ENCODE data around the gene NEDD1.

Gene NEDD1

GRCh38 chr12:96902076-96902475 is 5.0 kb upstream of the NEDD1 start:
- Histone ChIP-seq H3K27me3 (replicated peaks; ENCODE audit: control insufficient read depth, insufficient read depth, low read length) (peaks cover 14% of the 10 kb centered on the region), H3K9ac (ENCODE audit: low read length) (no peak overlapping the region), H3K4me3 (ENCODE audit: low read length) (no peak overlapping the region), H3K36me3 (ENCODE audit: control insufficient read depth, insufficient read depth, low read length, severe bottlenecking) (no peaks in the 10 kb centered on the region), H3K4me1 (ENCODE audit: control insufficient read depth, insufficient read depth, low read length) (peaks cover 6% of the 10 kb centered on the region), H3K9me3 (ENCODE audit: control insufficient read depth, low read length) (no peaks in the 10 kb centered on the region)
- peak; percentile 9 for DNase-seq (ENCODE audit: low read depth)

GRCh38 chr12:96906498-96906848 is 584 bp upstream of the NEDD1 start:
- Histone ChIP-seq H3K4me1 (ENCODE audit: control insufficient read depth, insufficient read depth, low read length) (peaks cover 15% of the 10 kb centered on the region), H3K36me3 (ENCODE audit: control insufficient read depth, insufficient read depth, low read length, severe bottlenecking) (no peaks in the 10 kb centered on the region), H3K27me3 (replicated peaks; ENCODE audit: control insufficient read depth, insufficient read depth, low read length) (no peaks in the 10 kb centered on the region), H3K4me3 (ENCODE audit: low read length) (peak overlapping the region; percentile 90), H3K9me3 (ENCODE audit: control insufficient read depth, low read length) (no peaks in the 10 kb centered on the region), H3K9ac (ENCODE audit: low read length) (peak overlapping the region; percentile 94)
- DNase-seq (ENCODE audit: low read depth): no peak

GRCh38 chr12:96907671-96908422 is 790 bp downstream of the NEDD1 start:
- Histone ChIP-seq H3K27me3 (replicated peaks; ENCODE audit: control insufficient read depth, insufficient read depth, low read length) (no peaks in the 10 kb centered on the region), H3K9ac (ENCODE audit: low read length) (peak overlapping the region; percentile 94), H3K36me3 (ENCODE audit: control insufficient read depth, insufficient read depth, low read length, severe bottlenecking) (no peaks in the 10 kb centered on the region), H3K9me3 (ENCODE audit: control insufficient read depth, low read length) (no peaks in the 10 kb centered on the region), H3K4me3 (ENCODE audit: low read length) (peak overlapping the region; percentile 90), H3K4me1 (ENCODE audit: control insufficient read depth, insufficient read depth, low read length) (peaks cover 15% of the 10 kb centered on the region)
- DNase-seq (ENCODE audit: low read depth): peak; percentile 54

GRCh38 chr12:96908423-96908675 is 1.3 kb downstream of the NEDD1 start:
- Histone ChIP-seq H3K9me3 (ENCODE audit: control insufficient read depth, low read length) (no peaks in the 10 kb centered on the region), H3K36me3 (ENCODE audit: control insufficient read depth, insufficient read depth, low read length, severe bottlenecking) (no peaks in the 10 kb centered on the region), H3K9ac (ENCODE audit: low read length) (peak overlapping the region; percentile 94), H3K4me3 (ENCODE audit: low read length) (peak overlapping the region; percentile 90), H3K27me3 (replicated peaks; ENCODE audit: control insufficient read depth, insufficient read depth, low read length) (no peaks in the 10 kb centered on the region), H3K4me1 (ENCODE audit: control insufficient read depth, insufficient read depth, low read length) (peaks cover 15% of the 10 kb centered on the region)
- no peak for DNase-seq (ENCODE audit: low read depth)

- Histone ChIP-seq H3K9me3 (ENCODE audit: control insufficient read depth, low read length) (no peaks in the 10 kb centered on the region), H3K27me3 (replicated peaks; ENCODE audit: control insufficient read depth, insufficient read depth, low read length) (no peaks in the 10 kb centered on the region), H3K4me1 (ENCODE audit: control insufficient read depth, insufficient read depth, low read length) (peaks cover 9% of the 10 kb centered on the region), H3K4me3 (ENCODE audit: low read length) (no peak overlapping the region), H3K36me3 (ENCODE audit: control insufficient read depth, insufficient read depth, low read length, severe bottlenecking) (no peaks in the 10 kb centered on the region), H3K9ac (ENCODE audit: low read length) (no peak overlapping the region)
- no peak for DNase-seq (ENCODE audit: low read depth)
These were observed 5.2 kb downstream of the NEDD1 start for GRCh38 chr12:96912261-96912660.

GRCh38 chr12:96912943-96913342 is 5.9 kb downstream of the NEDD1 start:
- no peak overlapping the region for H3K4me3 ChIP-seq (ENCODE audit: low read length)
- no peak for DNase-seq (ENCODE audit: low read depth)

GRCh38 chr12:96919510-96920210 is 12.6 kb downstream of the NEDD1 start:
- Histone ChIP-seq H3K9me3 (ENCODE audit: control insufficient read depth, low read length) (no peaks in the 10 kb centered on the region), H3K36me3 (ENCODE audit: control insufficient read depth, insufficient read depth, low read length, severe bottlenecking) (peaks cover 5% of the 10 kb centered on the region), H3K27me3 (replicated peaks; ENCODE audit: control insufficient read depth, insufficient read depth, low read length) (no peaks in the 10 kb centered on the region)

More at GRCh38 chr12:96912943-96913342, 5.9 kb downstream of the NEDD1 start:
- Histone ChIP-seq H3K27me3 (replicated peaks; ENCODE audit: control insufficient read depth, insufficient read depth, low read length) (no peaks in the 10 kb centered on the region), H3K9me3 (ENCODE audit: control insufficient read depth, low read length) (no peaks in the 10 kb centered on the region), H3K9ac (ENCODE audit: low read length) (no peak overlapping the region), H3K4me1 (ENCODE audit: control insufficient read depth, insufficient read depth, low read length) (peaks cover 7% of the 10 kb centered on the region), H3K36me3 (ENCODE audit: control insufficient read depth, insufficient read depth, low read length, severe bottlenecking) (no peaks in the 10 kb centered on the region)

GRCh38 chr12:96948782-96949181 is 41.7 kb downstream of the NEDD1 start:
- no peaks in the 10 kb centered on the region for H3K27me3 ChIP-seq (replicated peaks; ENCODE audit: control insufficient read depth, insufficient read depth, low read length)
- H3K4me3 ChIP-seq (ENCODE audit: low read length): no peak overlapping the region
- H3K4me1 ChIP-seq (ENCODE audit: control insufficient read depth, insufficient read depth, low read length): no peaks in the 10 kb centered on the region
- no peak for DNase-seq (ENCODE audit: low read depth)
- no peaks in the 10 kb centered on the region for H3K9me3 ChIP-seq (ENCODE audit: control insufficient read depth, low read length)
- peaks cover 42% of the 10 kb centered on the region for H3K36me3 ChIP-seq (ENCODE audit: control insufficient read depth, insufficient read depth, low read length, severe bottlenecking)
- no peak overlapping the region for H3K9ac ChIP-seq (ENCODE audit: low read length)

More at GRCh38 chr12:96919510-96920210, 12.6 kb downstream of the NEDD1 start:
- H3K4me3 ChIP-seq (ENCODE audit: low read length): no peak overlapping the region
- no peaks in the 10 kb centered on the region for H3K4me1 ChIP-seq (ENCODE audit: control insufficient read depth, insufficient read depth, low read length)
- no peak for DNase-seq (ENCODE audit: low read depth)
- H3K9ac ChIP-seq (ENCODE audit: low read length): no peak overlapping the region

GRCh38 chr12:96979532-96979931 is 72.5 kb downstream of the NEDD1 start:
- DNase-seq (ENCODE audit: low read depth): no peak
- peaks cover 8% of the 10 kb centered on the region for H3K9me3 ChIP-seq (ENCODE audit: control insufficient read depth, low read length)
- no peak overlapping the region for H3K4me3 ChIP-seq (ENCODE audit: low read length)
- peaks cover 10% of the 10 kb centered on the region for H3K4me1 ChIP-seq (ENCODE audit: control insufficient read depth, insufficient read depth, low read length)
- no peak overlapping the region for H3K9ac ChIP-seq (ENCODE audit: low read length)
- no peaks in the 10 kb centered on the region for H3K36me3 ChIP-seq (ENCODE audit: control insufficient read depth, insufficient read depth, low read length, severe bottlenecking)
- H3K27me3 ChIP-seq (replicated peaks; ENCODE audit: control insufficient read depth, insufficient read depth, low read length): peaks cover 4% of the 10 kb centered on the region

- H3K36me3 ChIP-seq (ENCODE audit: control insufficient read depth, insufficient read depth, low read length, severe bottlenecking): no peaks in the 10 kb centered on the region
- peak overlapping the region; percentile 43 for H3K4me3 ChIP-seq (ENCODE audit: low read length)
- DNase-seq (ENCODE audit: low read depth): peak; percentile 80
- peaks cover 17% of the 10 kb centered on the region for H3K27me3 ChIP-seq (replicated peaks; ENCODE audit: control insufficient read depth, insufficient read depth, low read length)
- no peak overlapping the region for H3K9ac ChIP-seq (ENCODE audit: low read length)
- no peaks in the 10 kb centered on the region for H3K9me3 ChIP-seq (ENCODE audit: control insufficient read depth, low read length)
- peaks cover 12% of the 10 kb centered on the region for H3K4me1 ChIP-seq (ENCODE audit: control insufficient read depth, insufficient read depth, low read length)
These were observed 73.9 kb downstream of the NEDD1 start for GRCh38 chr12:96980991-96981414.

GRCh38 chr12:96981911-96982310 is 74.9 kb downstream of the NEDD1 start:
- Histone ChIP-seq H3K36me3 (ENCODE audit: control insufficient read depth, insufficient read depth, low read length, severe bottlenecking) (no peaks in the 10 kb centered on the region), H3K9me3 (ENCODE audit: control insufficient read depth, low read length) (no peaks in the 10 kb centered on the region), H3K4me1 (ENCODE audit: control insufficient read depth, insufficient read depth, low read length) (peaks cover 12% of the 10 kb centered on the region), H3K27me3 (replicated peaks; ENCODE audit: control insufficient read depth, insufficient read depth, low read length) (peaks cover 20% of the 10 kb centered on the region), H3K4me3 (ENCODE audit: low read length) (no peak overlapping the region), H3K9ac (ENCODE audit: low read length) (no peak overlapping the region)
- no peak for DNase-seq (ENCODE audit: low read depth)

Measured in adipocyte (in vitro differentiated cells).